RWPE1 (cell line): Measurements from ENCODE around the gene AGTR2.
"Not testable (repeated sequence)": the region's sequence is repeated elsewhere in the genome, so short reads cannot be mapped to it uniquely, and the experiment has no call there.

Source experiments
- CTCF ChIA-PET: fragments of 350-600 bp; sonication (Branson Sonifier 250); formaldehyde crosslinking; extraction: SDS; loops from one replicate; lab custom pipeline; 2021; lab: Yijun Ruan, JAX
- POLR2A ChIA-PET: fragments of 400-600 bp; formaldehyde crosslinking; extraction: SDS; loops from one replicate; lab custom pipeline; 2020; ENCODE audit warnings: antibody characterized with exemption; ENCODE audit not compliant: low non-redundant PET; lab: Yijun Ruan, JAX
- DNase-seq: peaks from one replicate; pipeline ENCODE4 v3.0.0; 2012; ENCODE audit warnings: low spot score
- H3K27ac ChIP-seq: fragments of 450-650 bp; 2 replicates; pipeline ENCODE4 v1.5.1; 2017
- CTCF ChIP-seq: fragments of 450-650 bp; conservative IDR thresholded peaks from 2 replicates; pipeline ENCODE4 v1.5.1; 2017; ENCODE audit warnings: low read depth, mild to moderate bottlenecking

Gene AGTR2

GRCh38 chrX:116170511-116170910 is at the start of gene AGTR2:
TSS of gene AGTR2 (plus strand) at chrX:116170744. CDS start at chrX:116172281, 1,537 bp downstream.
- no peak for TF ChIP-seq CTCF
- DNase-seq = no peak
- ChIA-PET CTCF (no interaction called here), POLR2A (no interaction called here)
- no peak within 1 kb of the TSS for H3K27ac ChIP-seq

GRCh38 chrX:116135277-116135676 is 35.3 kb upstream of the AGTR2 start:
- no peak overlapping the region for H3K27ac ChIP-seq
- POLR2A ChIA-PET = no interaction called here
- TF ChIP-seq CTCF = no peak
- no peak for DNase-seq
- CTCF ChIA-PET = no interaction called here

GRCh38 chrX:116141270-116141669 is 29.3 kb upstream of the AGTR2 start:
- POLR2A ChIA-PET, DNase-seq, H3K27ac ChIP-seq: not testable (repeated sequence)
- CTCF ChIA-PET = interaction anchor here (0.7 kb wide), 1 partner anchor 364 kb away, joined by 3 read pairs; no protein-coding TSS in a partner anchor

GRCh38 chrX:116142976-116143375 is 27.6 kb upstream of the AGTR2 start:
- DNase-seq = no peak
- POLR2A ChIA-PET = no interaction called here
- no peak overlapping the region for H3K27ac ChIP-seq
- CTCF ChIA-PET = no interaction called here
- no peak for TF ChIP-seq CTCF

GRCh38 chrX:116172976-116173375 is 2.4 kb downstream of the AGTR2 start:
- CTCF ChIA-PET = no interaction called here
- H3K27ac ChIP-seq = no peak overlapping the region

GRCh38 chrX:116181300-116181699 is 10.8 kb downstream of the AGTR2 start:
- ChIA-PET POLR2A (no interaction called here), CTCF (interaction anchor here (0.6 kb wide), 1 partner anchor 127 kb away, joined by 3 read pairs; no protein-coding TSS in a partner anchor)
- DNase-seq = no peak
- H3K27ac ChIP-seq = no peak overlapping the region
- TF ChIP-seq CTCF = no peak

More at GRCh38 chrX:116172976-116173375, 2.4 kb downstream of the AGTR2 start:
- DNase-seq = no peak
- TF ChIP-seq CTCF = no peak
- POLR2A ChIA-PET = no interaction called here

- no peak overlapping the region for H3K27ac ChIP-seq
- DNase-seq = no peak
- ChIA-PET POLR2A (no interaction called here), CTCF (no interaction called here)
- no peak for TF ChIP-seq CTCF
Observed at GRCh38 chrX:116185163-116185562, 14.6 kb downstream of the AGTR2 start.
